ENCODE measurements around the gene BSX. TPM values are rescaled to one million over a fixed set of nuclear protein-coding genes. Genes with fewer than 3 reads are reported as not detected.

Gene BSX
- total RNA-seq, 1 donor from 2014 or later = not detected

GRCh38 chr11:122931510-122931909 lies 50.1 kb downstream of the BSX start:
- H3K9me3 Mint-ChIP-seq = no peaks in the 10 kb centered on the region
- no peak overlapping the region for H3K4me3 Mint-ChIP-seq
- TF ChIP-seq CTCF (IDR thresholded peaks at IDR 0.05) = no peak
- ChIA-PET CTCF (no interaction called here), POLR2A (no interaction called here)
- no peaks in the 10 kb centered on the region for H3K4me1 Mint-ChIP-seq
- H3K27me3 Mint-ChIP-seq = peaks cover 5% of the 10 kb centered on the region
- no peaks in the 10 kb centered on the region for H3K36me3 Mint-ChIP-seq (ENCODE audit: low read depth)
- no peak overlapping the region for H3K27ac Mint-ChIP-seq
- DNase-seq = no peak
- intact Hi-C loops (cut with micrococcal nuclease) = no loop called here
- ATAC-seq (ENCODE audit: low read depth) = no peak

Other genes starting within 250 kb of the BSX start
- not detected in 2 replicates for gene CRTAM, start 143.3 kb downstream of the BSX start, total RNA-seq
- gene JHY, start 99.1 kb downstream of the BSX start, total RNA-seq = 2.0 and 2.2 TPM in 2 replicates
- 1,278 and 1,380 TPM in 2 replicates for gene HSPA8, start 80.3 kb upstream of the BSX start, total RNA-seq
- not detected in 2 replicates for gene CLMP, start 213.4 kb upstream of the BSX start, total RNA-seq

All from activated B cell treated with CpG ODN at 0.5 μM for 24 hours (primary cell).